Measurements from ENCODE around the gene LAIR2.

- TF ChIP-seq CTCF (IDR thresholded peaks at IDR 0.05; ENCODE audit: insufficient read depth, low read length) = no peak
- no peak for TF ChIP-seq POLR2AphosphoS5 (IDR thresholded peaks at IDR 0.05; ENCODE audit: low read depth)
- TF ChIP-seq REST (IDR thresholded peaks at IDR 0.05; ENCODE audit: insufficient replicate concordance, low read depth) = no peak
- TF ChIP-seq GABPA (IDR thresholded peaks at IDR 0.05; ENCODE audit: low read depth) = no peak
- no peak for TF ChIP-seq SPI1 (IDR thresholded peaks at IDR 0.05; ENCODE audit: borderline replicate concordance, low read depth)
Measured at GRCh38 chr19:54480051-54480450, 22.6 kb upstream of the LAIR2 start.
